Measurements from ENCODE around the gene NHERF1.

DNA sequence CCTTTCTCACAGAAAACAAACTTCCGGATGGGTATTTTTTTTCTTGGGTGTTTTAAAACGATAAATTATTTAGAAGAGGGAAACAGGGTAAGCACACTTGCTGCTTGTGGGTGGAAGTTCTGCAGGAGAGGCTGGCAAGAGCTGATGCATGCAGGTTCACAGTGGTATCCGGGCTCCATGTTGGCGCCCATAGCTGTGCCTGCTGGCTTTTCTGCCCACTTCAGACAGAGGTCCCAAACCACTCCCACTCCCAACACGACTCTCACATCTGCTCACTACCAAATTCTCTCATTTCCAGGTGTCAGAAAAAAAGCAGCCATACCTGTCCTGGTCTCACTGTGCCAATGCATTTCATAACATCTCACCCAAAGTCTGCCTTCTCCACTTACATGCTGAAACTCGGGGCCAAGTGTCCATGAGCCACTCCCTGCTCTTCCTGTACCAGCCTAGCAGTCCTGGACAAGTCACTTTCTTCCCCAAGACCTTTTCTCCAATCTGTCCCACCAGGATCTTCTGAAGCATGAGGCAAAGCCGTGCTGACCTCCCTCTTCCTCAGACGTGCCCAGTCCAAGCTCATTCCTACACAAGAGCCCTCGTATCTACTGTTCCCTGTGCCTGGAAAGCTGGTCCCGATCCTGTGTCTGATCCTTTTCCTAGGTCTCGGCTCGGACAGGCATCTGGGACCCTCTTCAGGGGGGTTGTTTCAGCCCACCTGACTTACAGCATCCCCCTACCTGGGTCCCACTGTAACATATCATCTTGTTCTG lies 37.2 kb upstream of the NHERF1 start:
- TF ChIP-seq, protein P1, sequence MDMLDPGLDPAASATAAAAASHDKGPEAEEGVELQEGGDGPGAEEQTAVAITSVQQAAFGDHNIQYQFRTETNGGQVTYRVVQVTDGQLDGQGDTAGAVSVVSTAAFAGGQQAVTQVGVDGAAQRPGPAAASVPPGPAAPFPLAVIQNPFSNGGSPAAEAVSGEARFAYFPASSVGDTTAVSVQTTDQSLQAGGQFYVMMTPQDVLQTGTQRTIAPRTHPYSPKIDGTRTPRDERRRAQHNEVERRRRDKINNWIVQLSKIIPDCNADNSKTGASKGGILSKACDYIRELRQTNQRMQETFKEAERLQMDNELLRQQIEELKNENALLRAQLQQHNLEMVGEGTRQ (IDR thresholded peaks at IDR 0.05; ENCODE audit: low read length), result no peak
- TF ChIP-seq SAP30 (IDR thresholded peaks at IDR 0.05; ENCODE audit: insufficient read depth, insufficient replicate concordance, low read length) (no peak), CHD2 (IDR thresholded peaks at IDR 0.05; ENCODE audit: low read length) (no peak), EP300 (IDR thresholded peaks at IDR 0.05; ENCODE audit: borderline replicate concordance in 1 of 2, low read depth in 2 of 2, low read length in 2 of 2) (no peak)
- TF ChIP-seq, protein P2, sequence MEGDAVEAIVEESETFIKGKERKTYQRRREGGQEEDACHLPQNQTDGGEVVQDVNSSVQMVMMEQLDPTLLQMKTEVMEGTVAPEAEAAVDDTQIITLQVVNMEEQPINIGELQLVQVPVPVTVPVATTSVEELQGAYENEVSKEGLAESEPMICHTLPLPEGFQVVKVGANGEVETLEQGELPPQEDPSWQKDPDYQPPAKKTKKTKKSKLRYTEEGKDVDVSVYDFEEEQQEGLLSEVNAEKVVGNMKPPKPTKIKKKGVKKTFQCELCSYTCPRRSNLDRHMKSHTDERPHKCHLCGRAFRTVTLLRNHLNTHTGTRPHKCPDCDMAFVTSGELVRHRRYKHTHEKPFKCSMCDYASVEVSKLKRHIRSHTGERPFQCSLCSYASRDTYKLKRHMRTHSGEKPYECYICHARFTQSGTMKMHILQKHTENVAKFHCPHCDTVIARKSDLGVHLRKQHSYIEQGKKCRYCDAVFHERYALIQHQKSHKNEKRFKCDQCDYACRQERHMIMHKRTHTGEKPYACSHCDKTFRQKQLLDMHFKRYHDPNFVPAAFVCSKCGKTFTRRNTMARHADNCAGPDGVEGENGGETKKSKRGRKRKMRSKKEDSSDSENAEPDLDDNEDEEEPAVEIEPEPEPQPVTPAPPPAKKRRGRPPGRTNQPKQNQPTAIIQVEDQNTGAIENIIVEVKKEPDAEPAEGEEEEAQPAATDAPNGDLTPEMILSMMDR (IDR thresholded peaks at IDR 0.05; ENCODE audit: control extremely low read depth in 1 of 3, insufficient read depth in 1 of 3, low read depth in 1 of 3, low read length in 3 of 3), result no peak

Data from H1 (cell line).